Measurements from ENCODE around the gene NOS1AP.

- TF ChIP-seq, protein P1, sequence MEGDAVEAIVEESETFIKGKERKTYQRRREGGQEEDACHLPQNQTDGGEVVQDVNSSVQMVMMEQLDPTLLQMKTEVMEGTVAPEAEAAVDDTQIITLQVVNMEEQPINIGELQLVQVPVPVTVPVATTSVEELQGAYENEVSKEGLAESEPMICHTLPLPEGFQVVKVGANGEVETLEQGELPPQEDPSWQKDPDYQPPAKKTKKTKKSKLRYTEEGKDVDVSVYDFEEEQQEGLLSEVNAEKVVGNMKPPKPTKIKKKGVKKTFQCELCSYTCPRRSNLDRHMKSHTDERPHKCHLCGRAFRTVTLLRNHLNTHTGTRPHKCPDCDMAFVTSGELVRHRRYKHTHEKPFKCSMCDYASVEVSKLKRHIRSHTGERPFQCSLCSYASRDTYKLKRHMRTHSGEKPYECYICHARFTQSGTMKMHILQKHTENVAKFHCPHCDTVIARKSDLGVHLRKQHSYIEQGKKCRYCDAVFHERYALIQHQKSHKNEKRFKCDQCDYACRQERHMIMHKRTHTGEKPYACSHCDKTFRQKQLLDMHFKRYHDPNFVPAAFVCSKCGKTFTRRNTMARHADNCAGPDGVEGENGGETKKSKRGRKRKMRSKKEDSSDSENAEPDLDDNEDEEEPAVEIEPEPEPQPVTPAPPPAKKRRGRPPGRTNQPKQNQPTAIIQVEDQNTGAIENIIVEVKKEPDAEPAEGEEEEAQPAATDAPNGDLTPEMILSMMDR (IDR thresholded peaks at IDR 0.05): no peak
- TF ChIP-seq CREM (CRISPR knock-in tag; IDR thresholded peaks at IDR 0.05) (no peak), TEAD4 (CRISPR knock-in tag; IDR thresholded peaks at IDR 0.05) (no peak), IRF2 (CRISPR knock-in tag; IDR thresholded peaks at IDR 0.05; ENCODE audit: borderline replicate concordance, low read depth) (no peak), ZNF121 (CRISPR knock-in tag; IDR thresholded peaks at IDR 0.05) (no peak), NR2C2 (CRISPR knock-in tag; IDR thresholded peaks at IDR 0.05) (no peak), MXD4 (CRISPR knock-in tag; IDR thresholded peaks at IDR 0.05; ENCODE audit: borderline replicate concordance) (no peak), NFE2L1 (CRISPR knock-in tag; IDR thresholded peaks at IDR 0.05) (no peak), GABPB1 (CRISPR knock-in tag; IDR thresholded peaks at IDR 0.05) (no peak), USF1 (CRISPR knock-in tag; IDR thresholded peaks at IDR 0.05) (no peak), E2F4 (CRISPR knock-in tag; IDR thresholded peaks at IDR 0.05; ENCODE audit: borderline replicate concordance, low read depth) (no peak)
- TF ChIP-seq, protein P2, sequence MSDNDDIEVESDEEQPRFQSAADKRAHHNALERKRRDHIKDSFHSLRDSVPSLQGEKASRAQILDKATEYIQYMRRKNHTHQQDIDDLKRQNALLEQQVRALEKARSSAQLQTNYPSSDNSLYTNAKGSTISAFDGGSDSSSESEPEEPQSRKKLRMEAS (CRISPR knock-in tag; IDR thresholded peaks at IDR 0.05): no peak
- TF ChIP-seq, protein P3, sequence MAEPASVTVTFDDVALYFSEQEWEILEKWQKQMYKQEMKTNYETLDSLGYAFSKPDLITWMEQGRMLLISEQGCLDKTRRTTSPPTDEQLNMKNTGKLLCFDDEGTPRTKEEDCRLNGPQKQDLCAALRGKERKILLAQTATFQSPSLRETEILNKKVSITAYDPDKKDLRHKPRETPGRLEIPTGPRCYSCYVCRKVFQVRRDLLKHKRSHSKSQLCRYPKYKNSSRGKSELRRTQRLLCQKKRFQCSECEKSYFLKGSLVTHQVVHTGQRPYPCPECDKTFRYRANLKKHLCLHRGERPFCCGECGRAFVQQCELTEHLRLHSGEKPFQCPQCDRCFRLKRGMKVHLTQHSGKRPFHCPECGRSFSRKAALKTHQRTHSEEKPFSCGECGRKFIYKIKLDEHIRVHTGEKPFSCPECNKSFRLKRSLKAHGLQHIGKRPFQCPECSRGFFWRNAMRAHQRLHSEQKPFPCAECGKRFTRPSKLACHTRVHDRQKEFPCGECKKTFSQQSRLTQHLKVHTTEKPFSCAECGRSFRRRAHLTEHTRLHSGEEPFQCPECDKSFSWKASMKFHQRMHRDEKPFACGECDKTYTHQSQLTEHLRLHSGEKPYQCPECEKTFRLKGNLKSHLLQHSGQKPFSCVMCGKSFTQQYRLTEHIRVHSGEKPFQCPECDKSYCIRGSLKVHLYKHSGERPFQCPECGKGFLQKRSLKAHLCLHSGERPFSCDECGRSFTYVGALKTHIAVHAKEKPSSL (CRISPR knock-in tag; conservative IDR thresholded peaks at IDR 0.05): no peak
These were observed 38.9 kb downstream of the NOS1AP start for GRCh38 chr1:162108426-162108825.

Data from WTC11 (cell line).